ENCODE data around the gene PNKD.
"Not testable (repeated sequence)": the region's sequence is repeated elsewhere in the genome, so short reads cannot be mapped to it uniquely, and the experiment has no call there.

The PNKD gene

GRCh38 chr2:218257390-218257981 lies 12.8 kb upstream of the PNKD start:
- DNase-seq, result peak; percentile 5

- no peak for DNase-seq
These were observed 11.0 kb upstream of the PNKD start for GRCh38 chr2:218259099-218259961.

- DNase-seq, result no peak
These were observed 10.2 kb upstream of the PNKD start for GRCh38 chr2:218260166-218260565.

GRCh38 chr2:218260742-218261422 lies 9.4 kb upstream of the PNKD start, which contains the start of gene GPBAR1:
TSS of gene GPBAR1 (plus strand) at chr2:218261015. CDS start at chr2:218262725, 1,710 bp downstream.
- no peak for DNase-seq

GRCh38 chr2:218261423-218262236 lies 8.7 kb upstream of the PNKD start:
- no peak for DNase-seq

- no peak for DNase-seq
These were observed 8.1 kb upstream of the PNKD start for GRCh38 chr2:218262237-218262600.

- no peak for DNase-seq
These were observed 7.4 kb upstream of the PNKD start for GRCh38 chr2:218262631-218263586.

GRCh38 chr2:218263817-218264641 lies 6.3 kb upstream of the PNKD start:
- DNase-seq, result no peak

- no peak for DNase-seq
These were observed 5.4 kb upstream of the PNKD start for GRCh38 chr2:218264773-218265561.

GRCh38 chr2:218265626-218266025 lies 4.7 kb upstream of the PNKD start:
- no peak for DNase-seq

GRCh38 chr2:218266316-218266979 lies 3.9 kb upstream of the PNKD start:
- no peak for DNase-seq

- DNase-seq, result no peak
These were observed 3.1 kb upstream of the PNKD start for GRCh38 chr2:218267259-218267658.

- no peak for DNase-seq
These were observed 585 bp downstream of the PNKD start for GRCh38 chr2:218270721-218271486.

GRCh38 chr2:218271487-218271797 lies 1.1 kb downstream of the PNKD start:
- no peak for DNase-seq

- no peak for DNase-seq
These were observed 1.7 kb downstream of the PNKD start for GRCh38 chr2:218271865-218272530.

GRCh38 chr2:218272531-218273212 lies 2.4 kb downstream of the PNKD start:
- DNase-seq, result peak; percentile 84

GRCh38 chr2:218273214-218273907 lies 3.0 kb downstream of the PNKD start:
- not testable (repeated sequence) for DNase-seq

Data from T1000 (cell line).